A172 (cell line): ENCODE data around the gene FANCI. TPM values are rescaled to one million over a fixed set of nuclear protein-coding genes. Genes with fewer than 3 reads are reported as not detected.

ENCODE experiments used
- DNase-seq: peaks from one replicate; pipeline ENCODE4 v3.0.0-alpha.2; 2015; ENCODE audit warnings: low spot score
- total RNA-seq: library from RNA; depleted of rRNA; stranded (reverse); fragments of >200 nt; shearing (Covaris generic); gene quantifications from 2 replicates; pipeline ENCODE4 v1.2.3, GENCODE V29; 2014; rRNA removed

FANCI gene
- total RNA-seq, 1 experiment from 2014 or later: 87.2 TPM

- peak; percentile 50 for DNase-seq
Measured at GRCh38 chr15:89361451-89362202, 117.8 kb downstream of the FANCI start.

GRCh38 chr15:89362203-89363101 is 118.7 kb downstream of the FANCI start:
- no peak for DNase-seq

- no peak for DNase-seq
Measured at GRCh38 chr15:89363133-89363532, 119.4 kb downstream of the FANCI start.

- DNase-seq: no peak
Measured at GRCh38 chr15:89363770-89364169, 120.0 kb downstream of the FANCI start.

- DNase-seq: no peak
Measured at GRCh38 chr15:89364341-89364740, 120.6 kb downstream of the FANCI start.

- DNase-seq: no peak
Measured at GRCh38 chr15:89364741-89365450, 121.1 kb downstream of the FANCI start.

- DNase-seq: no peak
Measured at GRCh38 chr15:89365462-89366065, 121.8 kb downstream of the FANCI start.

Other genes with a start within 250 kb of the FANCI start
- 25.7 and 36.6 TPM in 2 replicates for gene ABHD2, start 155.5 kb upstream of the FANCI start, total RNA-seq
- not detected in 2 replicates for gene RLBP1, start 22.4 kb upstream of the FANCI start, total RNA-seq
- gene POLG, start 90.8 kb downstream of the FANCI start, total RNA-seq: 40.2 and 46.5 TPM in 2 replicates